Liver (tissue), 9 donors: Measurements from ENCODE around the gene RASGRP1. TPM values are rescaled to one million over a fixed set of nuclear protein-coding genes. Genes with fewer than 3 reads are reported as not detected.

Experiments used
- DNase-seq: peaks from one replicate; pipeline ENCODE4 v3.0.0-alpha.2; 2017; ENCODE audit warnings: low spot score
- H3K27ac ChIP-seq, 2 donors: one replicate each; pipeline ENCODE4 v1.7.0; 2013; ENCODE audit warnings: inconsistent platforms in 2 of 2, low read length in 2 of 2, control low read depth in 1 of 2, low read depth in 1 of 2, mild to moderate bottlenecking in 1 of 2
- H3K27me3 ChIP-seq, 4 donors: one replicate each; pipeline versions ENCODE4 v1.6.1 to v1.7.0; 2013; ENCODE audit warnings: low read length in 3 of 4, inconsistent platforms in 1 of 4, mild to moderate bottlenecking in 1 of 4, moderate library complexity in 1 of 4; ENCODE audit not compliant: control insufficient read depth in 4 of 4, insufficient read depth in 4 of 4
- H3K36me3 ChIP-seq, 4 donors: one replicate each; pipeline versions ENCODE4 v1.6.1 to v1.7.0; 2013; ENCODE audit warnings: low read length in 3 of 4, mild to moderate bottlenecking in 3 of 4, low read depth in 1 of 4, moderate library complexity in 1 of 4; ENCODE audit not compliant: control insufficient read depth in 4 of 4, insufficient read depth in 3 of 4
- H3K4me1 ChIP-seq, 4 donors: one replicate each; pipeline versions ENCODE4 v1.6.1 to v1.7.0; 2013; ENCODE audit warnings: low read length in 3 of 4, mild to moderate bottlenecking in 3 of 4, moderate library complexity in 1 of 4; ENCODE audit not compliant: control insufficient read depth in 4 of 4, insufficient read depth in 4 of 4
- H3K4me3 ChIP-seq, 3 donors: one replicate each; pipeline versions ENCODE4 v1.6.1 to v1.7.0; 2013; ENCODE audit warnings: low read length in 3 of 3, control low read depth in 1 of 3, low read depth in 1 of 3, mild to moderate bottlenecking in 1 of 3
- H3K9ac ChIP-seq, 2 donors: one replicate each; pipeline ENCODE4 v1.7.0; 2013; ENCODE audit warnings: low read length in 2 of 2, mild to moderate bottlenecking in 2 of 2, moderate library complexity in 2 of 2, control low read depth in 1 of 2, low read depth in 1 of 2
- H3K9me3 ChIP-seq, 4 donors: one replicate each; pipeline versions ENCODE4 v1.6.1 to v1.7.0; 2013; ENCODE audit warnings: low read length in 3 of 4; ENCODE audit not compliant: control insufficient read depth in 4 of 4
- ATF3 ChIP-seq: IDR thresholded peaks from 2 replicates; pipeline ENCODE4 v1.6.1; 2016; ENCODE audit warnings: antibody characterized with exemption
- CTCF ChIP-seq: fragments of 150-350 bp; IDR thresholded peaks from 2 replicates; pipeline ENCODE4 v1.5.1; 2017; ENCODE audit warnings: improper control_type of control experiment, low read depth, low read length; ENCODE audit not compliant: missing input control
- EGR1 ChIP-seq, 2 donors: IDR thresholded peaks; 2 replicates each; pipeline ENCODE4 v1.6.1; 2016 to 2018; ENCODE audit warnings: antibody characterized with exemption in 2 of 2, low read depth in 2 of 2
- FOXA2 ChIP-seq: IDR thresholded peaks from 2 replicates; pipeline ENCODE4 v1.6.1; 2016; ENCODE audit warnings: antibody characterized with exemption
- GABPA ChIP-seq, 2 donors: IDR thresholded peaks in 1 of 2; conservative IDR thresholded peaks in 1 of 2; 2 replicates each; pipeline ENCODE4 v1.6.1; 2016; ENCODE audit warnings: antibody characterized with exemption in 2 of 2, mild to moderate bottlenecking in 1 of 2, moderate library complexity in 1 of 2
- HNF4A ChIP-seq, 2 donors: conservative IDR thresholded peaks; 2 replicates each; pipeline ENCODE4 v1.6.1; 2016; ENCODE audit warnings: antibody characterized with exemption in 2 of 2, mild to moderate bottlenecking in 2 of 2
- HNF4G ChIP-seq: IDR thresholded peaks from 2 replicates; pipeline ENCODE4 v1.6.1; 2016; ENCODE audit warnings: antibody characterized with exemption
- JUND ChIP-seq, 2 donors: IDR thresholded peaks; 2 replicates each; pipeline ENCODE4 v1.6.1; 2016; ENCODE audit warnings: antibody characterized with exemption in 2 of 2
- MAX ChIP-seq: IDR thresholded peaks from 2 replicates; pipeline ENCODE4 v1.6.1; 2016; ENCODE audit warnings: antibody characterized with exemption
- NR2F2 ChIP-seq: IDR thresholded peaks from 2 replicates; pipeline ENCODE4 v1.6.1; 2016; ENCODE audit warnings: antibody characterized with exemption
- RAD21 ChIP-seq, 2 donors: IDR thresholded peaks; 2 replicates each; pipeline ENCODE4 v1.6.1; 2016; ENCODE audit warnings: antibody characterized with exemption in 2 of 2, mild to moderate bottlenecking in 2 of 2
- RXRA ChIP-seq, 2 donors: IDR thresholded peaks; 2 replicates each; pipeline ENCODE4 v1.6.1; 2017 to 2018; ENCODE audit warnings: antibody characterized with exemption in 2 of 2, mild to moderate bottlenecking in 1 of 2
- SP1 ChIP-seq: IDR thresholded peaks from 2 replicates; pipeline ENCODE4 v1.6.1; 2018; ENCODE audit warnings: antibody characterized with exemption, mild to moderate bottlenecking
- YY1 ChIP-seq: IDR thresholded peaks from 2 replicates; pipeline ENCODE4 v1.6.1; 2016; ENCODE audit warnings: antibody characterized with exemption, mild to moderate bottlenecking
- ZBTB33 ChIP-seq: IDR thresholded peaks from 2 replicates; pipeline ENCODE4 v1.6.1; 2016; ENCODE audit warnings: antibody characterized with exemption
- WGBS: extraction: QIAGEN DNeasy Blood & Tissue Kit; methylation state at CpG from one replicate; pipeline ENCODE4 v1.1.7; 2013; 5-methylcytosine and 5-hydroxymethylcytosine counted together
- polyA plus RNA-seq, 2 donors: library from polyadenylated mRNA; stranded (reverse) in 1 of 2; unstranded in 1 of 2; fragments of 200-250 nt in 1 of 2; fragments of >200 nt in 1 of 2; fragmentation: Nextera tagmentation in 1 of 2; extraction: Ambion mirVana in 1 of 2; gene quantifications; one replicate each; pipeline versions ENCODE4 v1.2.1 to v1.2.3, GENCODE V29; 2013 to 2015
- total RNA-seq, 2 donors: library from RNA; depleted of rRNA; stranded (reverse); fragments of >200 nt; gene quantifications; one replicate each; pipeline ENCODE4 v1.2.3, GENCODE V29; 2014
- donor health status: healthy.
- donor health status: healthy.
- donor health status: healthy.
- donor health status: healthy.
- donor health status: healthy.

The RASGRP1 gene
- total and polyA plus RNA-seq, 4 donors: 0.17 to 0.75 (median 0.47) TPM

GRCh38 chr15:38565287-38565670, 665 bp upstream of the RASGRP1 start (continued):
- TF ChIP-seq GABPA (IDR thresholded peaks at IDR 0.05 in 1 of 2, conservative IDR thresholded peaks at IDR 0.05 in 1 of 2) (no peak), MAX (no peak)

GRCh38 chr15:38563723-38564519, 693 bp downstream of the RASGRP1 start:
- H3K36me3 ChIP-seq: no peaks in the 10 kb centered on the region
- H3K4me3 ChIP-seq: peak overlapping the region in 2 of 3 donors; percentile 53 to 73
- no peak for TF ChIP-seq JUND (IDR thresholded peaks at IDR 0.05)
- TF ChIP-seq MAX: no peak
- no peak for TF ChIP-seq HNF4G
- TF ChIP-seq ZBTB33: no peak
- no peak for TF ChIP-seq HNF4A (conservative IDR thresholded peaks at IDR 0.05)
- no peak for TF ChIP-seq EGR1 (IDR thresholded peaks at IDR 0.05; ENCODE audit: low read depth in 2 of 2)
- TF ChIP-seq RAD21 (IDR thresholded peaks at IDR 0.05): peak; percentile 59 to 73
- no peak for TF ChIP-seq RXRA (IDR thresholded peaks at IDR 0.05)
- TF ChIP-seq CTCF: peak; percentile 78
- no peak overlapping the region for H3K9ac ChIP-seq
- peak overlapping the region in 1 of 2 donors; percentile 10 for H3K27ac ChIP-seq
- peaks cover 0 to 6% (median 2%) of the 10 kb centered on the region in 4 donors for H3K27me3 ChIP-seq
- DNase-seq: peak; percentile 74
- peaks cover 0 to 17% (median 10%) of the 10 kb centered on the region in 4 donors for H3K4me1 ChIP-seq
- 11% methylated on average over 59 of the region's 59 CpGs for WGBS
- H3K9me3 ChIP-seq: no peaks in the 10 kb centered on the region

GRCh38 chr15:38562278-38562677, 2.3 kb downstream of the RASGRP1 start:
- H3K27me3 ChIP-seq: peaks cover 0 to 7% (median 3%) of the 10 kb centered on the region in 4 donors
- WGBS: 89% methylated on average over 3 of the region's 3 CpGs
- H3K9ac ChIP-seq: no peak overlapping the region
- TF ChIP-seq NR2F2 (no peak), RAD21 (IDR thresholded peaks at IDR 0.05) (no peak), HNF4A (conservative IDR thresholded peaks at IDR 0.05) (no peak), FOXA2 (no peak), SP1 (no peak), ATF3 (no peak), HNF4G (no peak), JUND (IDR thresholded peaks at IDR 0.05) (no peak), CTCF (no peak), MAX (no peak), GABPA (IDR thresholded peaks at IDR 0.05 in 1 of 2, conservative IDR thresholded peaks at IDR 0.05 in 1 of 2) (no peak), ZBTB33 (no peak), YY1 (no peak)
- peaks cover 0 to 17% (median 10%) of the 10 kb centered on the region in 4 donors for H3K4me1 ChIP-seq
- H3K36me3 ChIP-seq: no peaks in the 10 kb centered on the region
- no peaks in the 10 kb centered on the region for H3K9me3 ChIP-seq
- no peak for DNase-seq
- no peak overlapping the region for H3K27ac ChIP-seq
- no peak overlapping the region for H3K4me3 ChIP-seq
